Skeletal muscle satellite cell (primary cell): ENCODE results near the gene DHX16.
A peak's percentile ranks its signal among the peaks of the same experiment; 100 is the strongest.

Experiments used
- H3K27me3 ChIP-seq: 2 replicates; pipeline ENCODE4 v1.7.0; 2013; ENCODE audit warnings: low read length; ENCODE audit not compliant: control insufficient read depth, insufficient read depth
- H3K36me3 ChIP-seq: 2 replicates; pipeline ENCODE4 v1.7.0; 2013; ENCODE audit warnings: mild to moderate bottlenecking, control low read depth, low read length; ENCODE audit not compliant: insufficient read depth
- H3K4me1 ChIP-seq: 2 replicates; pipeline ENCODE4 v1.7.0; 2013; ENCODE audit warnings: low read length; ENCODE audit not compliant: control insufficient read depth, insufficient read depth
- H3K4me2 ChIP-seq: 2 replicates; pipeline ENCODE4 v1.7.0; 2013; ENCODE audit warnings: mild to moderate bottlenecking, low read length
- H3K4me3 ChIP-seq: 2 replicates; pipeline ENCODE4 v1.7.0; 2013; ENCODE audit warnings: low read length
- H3K9ac ChIP-seq: 2 replicates; pipeline ENCODE4 v1.7.0; 2013; ENCODE audit warnings: mild to moderate bottlenecking, low read depth, low read length, moderate library complexity
- H3K9me3 ChIP-seq: replicated peaks from 2 replicates; pipeline ENCODE4 v1.7.0; 2013; ENCODE audit warnings: mild to moderate bottlenecking, control low read depth, low read length

Gene DHX16

DNA sequence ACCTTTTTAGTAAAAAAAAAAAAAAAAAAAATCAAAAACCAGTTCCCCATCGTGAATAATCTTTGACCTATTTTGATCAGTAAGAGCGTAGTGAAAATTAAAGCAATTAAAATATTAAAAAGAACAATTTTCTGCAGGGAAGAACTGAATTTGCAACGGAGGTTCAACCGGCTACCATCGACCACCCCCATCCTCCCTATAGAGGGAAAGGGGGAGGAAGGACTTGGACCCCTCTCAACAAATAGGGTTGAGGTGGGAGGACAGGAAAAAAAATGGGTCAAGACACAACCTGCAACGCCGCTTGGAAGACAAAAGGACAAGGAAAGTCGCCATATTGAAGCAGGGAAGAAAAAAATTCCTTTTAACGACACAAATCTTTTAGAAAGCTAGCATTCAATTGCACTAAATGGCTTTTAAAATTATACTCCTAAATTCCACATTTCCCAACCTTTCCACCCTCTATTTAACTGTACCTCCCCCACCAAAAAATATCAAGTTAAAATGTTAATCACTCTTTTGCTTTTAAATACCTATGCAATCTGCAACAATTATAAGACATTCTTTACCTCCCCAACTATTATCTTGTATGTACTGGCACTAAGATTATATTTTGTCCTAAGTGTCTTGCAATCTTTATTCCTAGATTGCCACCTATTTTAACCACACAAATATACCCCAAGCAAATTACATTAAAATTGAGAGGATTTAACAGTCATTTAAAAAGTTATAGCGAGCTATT is 57.4 kb downstream of the DHX16 start:
- Histone ChIP-seq H3K9ac (peak overlapping the region; percentile 99), H3K36me3 (peaks cover 26% of the 10 kb centered on the region), H3K9me3 (no peaks in the 10 kb centered on the region), H3K4me2 (peak overlapping the region; percentile 95), H3K4me1 (peaks cover 33% of the 10 kb centered on the region), H3K27me3 (no peaks in the 10 kb centered on the region), H3K4me3 (peak overlapping the region; percentile 89)

- Histone ChIP-seq H3K4me2 (peak overlapping the region; percentile 95), H3K4me3 (peak overlapping the region; percentile 89), H3K36me3 (peaks cover 26% of the 10 kb centered on the region), H3K4me1 (peaks cover 33% of the 10 kb centered on the region), H3K9me3 (no peaks in the 10 kb centered on the region), H3K27me3 (no peaks in the 10 kb centered on the region), H3K9ac (peak overlapping the region; percentile 99)
These were observed 58.0 kb downstream of the DHX16 start for GRCh38 chr6:30614843-30615218.

GRCh38 chr6:30614044-30614842 is 58.6 kb downstream of the DHX16 start:
- Histone ChIP-seq H3K4me2 (peak overlapping the region; percentile 95), H3K9ac (peak overlapping the region; percentile 99), H3K4me3 (peak overlapping the region; percentile 56), H3K36me3 (peaks cover 25% of the 10 kb centered on the region), H3K27me3 (no peaks in the 10 kb centered on the region), H3K9me3 (no peaks in the 10 kb centered on the region), H3K4me1 (peaks cover 33% of the 10 kb centered on the region)

DNA sequence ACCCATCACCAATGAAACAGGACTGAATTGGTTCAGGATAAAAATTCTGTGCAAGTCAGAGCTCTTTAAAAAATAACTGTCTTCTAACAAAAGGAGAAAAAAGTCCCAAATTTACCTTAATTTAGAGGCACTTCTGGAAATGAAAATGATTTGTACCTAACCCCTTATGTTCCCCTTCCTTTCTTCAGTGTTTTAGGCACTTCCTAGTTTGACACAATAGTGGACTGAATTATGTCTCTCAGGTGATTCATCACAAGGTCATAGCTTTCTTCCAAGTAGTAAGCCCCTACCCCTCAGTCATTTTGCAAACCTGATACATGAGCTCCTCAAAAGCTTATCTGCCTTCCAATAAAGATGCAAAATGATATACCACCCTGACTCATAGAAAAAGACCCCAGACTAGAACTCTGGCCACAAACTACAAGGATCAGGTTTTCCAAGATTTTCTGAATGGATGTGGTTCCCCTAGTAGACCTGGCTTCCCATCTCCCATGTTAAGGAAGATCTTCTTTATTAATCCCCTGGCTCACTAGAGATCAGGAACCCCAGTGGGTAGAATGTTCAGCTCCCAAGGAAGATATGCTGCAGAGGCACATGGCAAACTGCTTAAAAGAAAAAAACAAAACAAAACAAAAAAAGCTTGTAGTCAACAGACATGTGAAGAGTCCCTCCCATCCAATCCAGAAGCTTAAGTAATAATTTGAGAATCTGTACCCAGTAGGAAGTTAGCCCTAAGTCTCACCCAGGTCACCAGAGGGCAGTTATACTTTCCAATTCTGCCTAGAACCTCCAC is 59.4 kb downstream of the DHX16 start:
- H3K4me3 ChIP-seq: no peak overlapping the region

GRCh38 chr6:30612687-30613248 is 60.0 kb downstream of the DHX16 start:
- no peak overlapping the region for H3K9ac ChIP-seq
- no peak overlapping the region for H3K4me3 ChIP-seq
- H3K4me1 ChIP-seq: peaks cover 28% of the 10 kb centered on the region
- H3K9me3 ChIP-seq: no peaks in the 10 kb centered on the region
- H3K27me3 ChIP-seq: no peaks in the 10 kb centered on the region
- peak overlapping the region; percentile 95 for H3K4me2 ChIP-seq
- H3K36me3 ChIP-seq: peaks cover 37% of the 10 kb centered on the region

More for the DNA sequence above, 59.4 kb downstream of the DHX16 start:
- peaks cover 33% of the 10 kb centered on the region for H3K36me3 ChIP-seq
- no peaks in the 10 kb centered on the region for H3K9me3 ChIP-seq
- H3K27me3 ChIP-seq: no peaks in the 10 kb centered on the region
- H3K4me1 ChIP-seq: peaks cover 29% of the 10 kb centered on the region
- H3K4me2 ChIP-seq: peak overlapping the region; percentile 95
- H3K9ac ChIP-seq: peak overlapping the region; percentile 99

- Histone ChIP-seq H3K4me1 (peaks cover 28% of the 10 kb centered on the region), H3K9ac (no peak overlapping the region), H3K4me3 (no peak overlapping the region), H3K36me3 (peaks cover 43% of the 10 kb centered on the region), H3K4me2 (peak overlapping the region; percentile 95), H3K27me3 (no peaks in the 10 kb centered on the region), H3K9me3 (no peaks in the 10 kb centered on the region)
These were observed 60.6 kb downstream of the DHX16 start for GRCh38 chr6:30612213-30612612.

GRCh38 chr6:30611856-30612194 is 61.0 kb downstream of the DHX16 start:
- Histone ChIP-seq H3K9ac (no peak overlapping the region), H3K4me2 (no peak overlapping the region), H3K36me3 (peaks cover 45% of the 10 kb centered on the region), H3K27me3 (no peaks in the 10 kb centered on the region), H3K9me3 (no peaks in the 10 kb centered on the region), H3K4me3 (no peak overlapping the region), H3K4me1 (peaks cover 28% of the 10 kb centered on the region)

GRCh38 chr6:30611150-30611855 is 61.5 kb downstream of the DHX16 start:
- no peak overlapping the region for H3K9ac ChIP-seq
- H3K4me1 ChIP-seq: peaks cover 28% of the 10 kb centered on the region

DNA sequence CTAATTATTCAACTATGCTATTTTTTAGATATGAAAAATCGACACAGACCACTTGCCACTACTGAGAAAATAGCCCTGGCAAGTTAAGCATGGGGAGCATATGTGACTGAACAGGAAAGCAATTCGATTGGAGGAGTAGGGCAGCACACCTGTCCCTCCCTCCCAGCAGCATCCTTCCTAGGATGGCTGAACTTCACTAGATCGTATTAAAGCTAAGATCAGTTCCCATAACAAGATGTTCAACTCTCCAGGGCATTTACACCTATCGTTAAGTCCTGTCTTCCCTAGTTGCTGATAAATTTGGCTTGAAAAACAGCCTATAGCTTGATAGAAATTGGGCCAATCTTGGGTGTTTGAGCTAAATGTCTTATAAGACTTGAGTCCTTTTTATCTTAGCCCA is 62.7 kb downstream of the DHX16 start:
- H3K9ac ChIP-seq: no peak overlapping the region

More at GRCh38 chr6:30611150-30611855, 61.5 kb downstream of the DHX16 start:
- H3K36me3 ChIP-seq: peaks cover 45% of the 10 kb centered on the region
- H3K9me3 ChIP-seq: no peaks in the 10 kb centered on the region
- H3K4me2 ChIP-seq: no peak overlapping the region
- H3K4me3 ChIP-seq: no peak overlapping the region
- H3K27me3 ChIP-seq: no peaks in the 10 kb centered on the region

GRCh38 chr6:30603961-30604360 is 68.8 kb downstream of the DHX16 start:
- Histone ChIP-seq H3K9ac (no peak overlapping the region), H3K27me3 (no peaks in the 10 kb centered on the region), H3K36me3 (peaks cover 88% of the 10 kb centered on the region), H3K4me1 (no peaks in the 10 kb centered on the region), H3K4me2 (no peak overlapping the region), H3K4me3 (no peak overlapping the region), H3K9me3 (no peaks in the 10 kb centered on the region)

More for the DNA sequence above, 62.7 kb downstream of the DHX16 start:
- peaks cover 22% of the 10 kb centered on the region for H3K4me1 ChIP-seq
- H3K4me2 ChIP-seq: no peak overlapping the region
- H3K36me3 ChIP-seq: peaks cover 50% of the 10 kb centered on the region
- no peaks in the 10 kb centered on the region for H3K27me3 ChIP-seq
- H3K4me3 ChIP-seq: no peak overlapping the region
- no peaks in the 10 kb centered on the region for H3K9me3 ChIP-seq
